Osteocyte (in vitro differentiated cells): ENCODE measurements around the gene TTC4. TPM values are rescaled to one million over a fixed set of nuclear protein-coding genes. Genes with fewer than 3 reads are reported as not detected.

Experiments used
- DNase-seq: peaks from one replicate; pipeline ENCODE4 v3.0.0; 2021; ENCODE audit warnings: mixed read lengths; ENCODE audit not compliant: unreplicated experiment; ENCODE audit errors: extremely low spot score
- H3K27ac Mint-ChIP-seq: one replicate; pipeline ENCODE4 v1.8.0; 2021; ENCODE audit warnings: mild to moderate bottlenecking, mixed read lengths; ENCODE audit not compliant: unreplicated experiment
- H3K27me3 Mint-ChIP-seq: one replicate; pipeline ENCODE4 v1.8.0; 2021; ENCODE audit warnings: mixed read lengths; ENCODE audit not compliant: unreplicated experiment
- H3K36me3 Mint-ChIP-seq: one replicate; pipeline ENCODE4 v1.8.0; 2021; ENCODE audit warnings: mixed read lengths; ENCODE audit not compliant: unreplicated experiment
- H3K4me1 Mint-ChIP-seq: one replicate; pipeline ENCODE4 v1.8.0; 2021; ENCODE audit warnings: mixed read lengths; ENCODE audit not compliant: unreplicated experiment
- H3K4me3 Mint-ChIP-seq: one replicate; pipeline ENCODE4 v1.8.0; 2021; ENCODE audit warnings: mild to moderate bottlenecking, moderate library complexity, mixed read lengths; ENCODE audit not compliant: unreplicated experiment
- H3K9me3 Mint-ChIP-seq: one replicate; pipeline ENCODE4 v1.8.0; 2021; ENCODE audit warnings: mixed read lengths; ENCODE audit not compliant: unreplicated experiment
- CTCF ChIP-seq: fragments of 200-600 bp; sonication (generic); IDR thresholded peaks from 2 replicates; pipeline ENCODE4 v1.5.0; 2021; ENCODE audit warnings: antibody characterized with exemption, mild to moderate bottlenecking, moderate library complexity
- total RNA-seq: library from RNA; stranded (reverse); gene quantifications from 2 replicates; pipeline ENCODE4 v1.2.1, GENCODE V29; 2021

The TTC4 gene
- total RNA-seq, 1 donor from 2014 or later: 14.4 TPM

GRCh38 chr1:54709547-54710292, 5.9 kb upstream of the TTC4 start:
- Mint-ChIP-seq H3K27ac (no peak overlapping the region), H3K4me3 (no peak overlapping the region), H3K9me3 (no peaks in the 10 kb centered on the region), H3K27me3 (peaks cover 38% of the 10 kb centered on the region), H3K36me3 (no peaks in the 10 kb centered on the region), H3K4me1 (no peaks in the 10 kb centered on the region)
- DNase-seq: peak; percentile 78
- TF ChIP-seq CTCF: no peak

- Mint-ChIP-seq H3K36me3 (no peaks in the 10 kb centered on the region), H3K9me3 (no peaks in the 10 kb centered on the region), H3K27me3 (peaks cover 34% of the 10 kb centered on the region), H3K27ac (no peak overlapping the region), H3K4me1 (peaks cover 5% of the 10 kb centered on the region), H3K4me3 (no peak overlapping the region)
- no peak for TF ChIP-seq CTCF
- DNase-seq: no peak
These were observed 5.2 kb upstream of the TTC4 start for GRCh38 chr1:54710434-54710833.

GRCh38 chr1:54710841-54711240, 4.8 kb upstream of the TTC4 start:
- Mint-ChIP-seq H3K9me3 (no peaks in the 10 kb centered on the region), H3K4me3 (no peak overlapping the region), H3K27ac (no peak overlapping the region), H3K36me3 (no peaks in the 10 kb centered on the region), H3K27me3 (peaks cover 34% of the 10 kb centered on the region), H3K4me1 (peaks cover 5% of the 10 kb centered on the region)
- DNase-seq: peak; percentile 71
- TF ChIP-seq CTCF: no peak

- Mint-ChIP-seq H3K27ac (no peak overlapping the region), H3K4me3 (no peak overlapping the region), H3K9me3 (no peaks in the 10 kb centered on the region), H3K27me3 (peaks cover 31% of the 10 kb centered on the region), H3K4me1 (peaks cover 12% of the 10 kb centered on the region), H3K36me3 (no peaks in the 10 kb centered on the region)
- no peak for TF ChIP-seq CTCF
- peak; percentile 40 for DNase-seq
These were observed 4.1 kb upstream of the TTC4 start for GRCh38 chr1:54711536-54711935.

GRCh38 chr1:54714881-54715492, 674 bp upstream of the TTC4 start:
- DNase-seq: peak; percentile 76
- Mint-ChIP-seq H3K9me3 (no peaks in the 10 kb centered on the region), H3K36me3 (peaks cover 13% of the 10 kb centered on the region), H3K4me1 (peaks cover 19% of the 10 kb centered on the region), H3K27ac (peak overlapping the region; percentile 85), H3K27me3 (peaks cover 17% of the 10 kb centered on the region), H3K4me3 (peak overlapping the region; percentile 94)
- no peak for TF ChIP-seq CTCF
